H1 (cell line): ENCODE data around the gene SOSTDC1. TPM values are rescaled to one million over a fixed set of nuclear protein-coding genes. Genes with fewer than 3 reads are reported as not detected.

Source experiments
- CTCF ChIA-PET: fragments of 300-600 bp; sonication (Branson Sonifier 250); formaldehyde crosslinking; loops from one replicate; lab custom pipeline; 2021; ENCODE audit not compliant: partially characterized antibody; lab: Charles Lee
- POLR2A ChIA-PET: fragments of 300-600 bp; sonication (Branson Sonifier 250); formaldehyde crosslinking; loops from one replicate; lab custom pipeline; 2021; ENCODE audit warnings: inconsistent platforms; ENCODE audit not compliant: partially characterized antibody; lab: Charles Lee
- DNase-seq, 2 experiments: peaks; one replicate each; pipeline versions ENCODE4 v3.0.0 to v3.0.0-alpha.2; 2010 to 2022; ENCODE audit warnings: low spot score in 2 of 2, low read depth in 1 of 2, mixed read lengths in 1 of 2
- FAIRE-seq: peaks from 2 replicates; lab custom pipeline; 2011; peaks lifted over from hg19 to GRCh38; lab: Jason Lieb, UNC
- H2AFZ ChIP-seq: 2 replicates; pipeline ENCODE4 v1.8.1; 2012; ENCODE audit warnings: low read length, inconsistent platforms
- H2AK5ac ChIP-seq: 2 replicates; pipeline ENCODE4 v1.6.1; 2013; ENCODE audit warnings: low read depth, low read length
- H2BK120ac ChIP-seq: replicated peaks from 2 replicates; pipeline ENCODE3; 2013; ENCODE audit warnings: low read depth, low read length, inconsistent platforms
- H2BK12ac ChIP-seq: 2 replicates; pipeline ENCODE4 v1.6.1; 2013; ENCODE audit warnings: low read depth, low read length
- H2BK15ac ChIP-seq: 2 replicates; pipeline ENCODE4 v1.6.1; 2013; ENCODE audit warnings: low read length
- H2BK20ac ChIP-seq: 2 replicates; pipeline ENCODE4 v1.6.1; 2013; ENCODE audit warnings: low read length
- H2BK5ac ChIP-seq: 2 replicates; pipeline ENCODE4 v1.6.1; 2013; ENCODE audit warnings: low read depth, low read length
- H3K14ac ChIP-seq: 2 replicates; pipeline ENCODE4 v1.6.1; 2013; ENCODE audit warnings: inconsistent platforms; ENCODE audit not compliant: insufficient read length
- H3K18ac ChIP-seq: 2 replicates; pipeline ENCODE4 v1.6.1; 2013; ENCODE audit warnings: low read length; ENCODE audit errors: extremely low read depth
- H3K23ac ChIP-seq: 2 replicates; pipeline ENCODE4 v1.6.1; 2013; ENCODE audit warnings: inconsistent platforms; ENCODE audit not compliant: insufficient read length
- H3K23me2 ChIP-seq: 2 replicates; pipeline ENCODE4 v1.6.1; 2013; ENCODE audit warnings: low read depth, low read length
- H3K27ac ChIP-seq: 2 replicates; pipeline ENCODE4 v1.6.1; 2011; ENCODE audit warnings: low read depth, low read length, inconsistent platforms
- H3K27me3 ChIP-seq, 4 experiments: replicated peaks in 1 of 4; 1 replicate in 1 of 4; 2 replicates in 3 of 4; pipeline versions ENCODE4 v1.6.1 to v1.8.1; 2011 to 2013; ENCODE audit warnings: low read length in 3 of 4, mild to moderate bottlenecking in 3 of 4, inconsistent platforms in 2 of 4, mixed read lengths in 2 of 4, moderate library complexity in 1 of 4; ENCODE audit not compliant: control insufficient read depth in 3 of 4, insufficient read depth in 3 of 4; ENCODE audit errors: extremely low read depth in 1 of 4
- H3K36me3 ChIP-seq, 4 experiments: 2 replicates each; pipeline versions ENCODE4 v1.6.1 to v1.8.1; 2011 to 2013; ENCODE audit warnings: mild to moderate bottlenecking in 4 of 4, low read length in 3 of 4, moderate library complexity in 2 of 4, control low read depth in 1 of 4, inconsistent platforms in 1 of 4; ENCODE audit not compliant: insufficient read depth in 4 of 4, control insufficient read depth in 2 of 4
- H3K4ac ChIP-seq: replicated peaks from 2 replicates; pipeline ENCODE3; 2013; ENCODE audit warnings: low read length, low read depth, mixed read lengths, inconsistent platforms; ENCODE audit not compliant: insufficient read length
- H3K4me1 ChIP-seq, 4 experiments: replicated peaks in 1 of 4; 1 replicate in 1 of 4; 2 replicates in 3 of 4; pipeline versions ENCODE4 v1.6.1 to v1.8.1; 2011 to 2013; ENCODE audit warnings: low read length in 3 of 4, inconsistent platforms in 2 of 4, mixed read lengths in 1 of 4; ENCODE audit not compliant: insufficient read depth in 4 of 4, control insufficient read depth in 3 of 4
- H3K4me2 ChIP-seq, 2 experiments: 2 replicates each; pipeline versions ENCODE4 v1.6.1 to v1.8.1; 2011 to 2013; ENCODE audit warnings: low read depth in 2 of 2, low read length in 2 of 2, control low read depth in 1 of 2, inconsistent platforms in 1 of 2, mild to moderate bottlenecking in 1 of 2; ENCODE audit not compliant: insufficient read depth in 1 of 2
- H3K4me3 ChIP-seq, 4 experiments: fragments of 200-600, 300-600 bp in 1 of 4; sonication (generic), shearing (Covaris generic), sonication (Bioruptor Twin) in 1 of 4; 2 replicates each; pipeline versions ENCODE4 v1.5.1 to v1.8.1; 2011 to 2016; ENCODE audit warnings: low read length in 4 of 4, low read depth in 3 of 4, control low read depth in 2 of 4, inconsistent platforms in 2 of 4, mild to moderate bottlenecking in 2 of 4, mixed read lengths in 1 of 4, moderate library complexity in 1 of 4; ENCODE audit not compliant: insufficient read depth in 2 of 4; ENCODE audit errors: extremely low read depth in 1 of 4
- H3K56ac ChIP-seq: replicated peaks from 2 replicates; pipeline ENCODE3; 2013; ENCODE audit warnings: low read depth, mild to moderate bottlenecking, mixed read lengths, low read length, inconsistent platforms; ENCODE audit not compliant: insufficient read length
- H3K79me1 ChIP-seq: 2 replicates; pipeline ENCODE4 v1.6.1; 2013; ENCODE audit warnings: low read depth, low read length, control low read depth
- H3K79me2 ChIP-seq, 2 experiments: 2 replicates each; pipeline versions ENCODE4 v1.6.1 to v1.8.1; 2012 to 2013; ENCODE audit warnings: low read length in 2 of 2, mild to moderate bottlenecking in 2 of 2, inconsistent platforms in 1 of 2; ENCODE audit not compliant: insufficient read depth in 2 of 2, control insufficient read depth in 1 of 2
- H3K9ac ChIP-seq, 4 experiments: replicated peaks in 1 of 4; 1 replicate in 1 of 4; 2 replicates in 3 of 4; pipeline versions ENCODE4 v1.6.1 to v1.8.1; 2011 to 2013; ENCODE audit warnings: low read depth in 3 of 4, low read length in 3 of 4, control low read depth in 2 of 4, mild to moderate bottlenecking in 2 of 4, moderate library complexity in 2 of 4, inconsistent platforms in 1 of 4; ENCODE audit errors: extremely low read depth in 1 of 4
- H3K9me3 ChIP-seq, 2 experiments: 2 replicates each; pipeline versions ENCODE4 v1.6.1 to v1.8.1; 2012 to 2013; ENCODE audit warnings: mild to moderate bottlenecking in 2 of 2, moderate library complexity in 2 of 2, control low read depth in 1 of 2, inconsistent platforms in 1 of 2, low read depth in 1 of 2, low read length in 1 of 2, mixed read lengths in 1 of 2; ENCODE audit not compliant: insufficient read depth in 2 of 2
- H4K20me1 ChIP-seq, 2 experiments: replicated peaks in 1 of 2; 2 replicates each; pipeline versions ENCODE3 to v1.8.1; 2011 to 2013; ENCODE audit warnings: inconsistent platforms in 2 of 2, low read length in 2 of 2, mild to moderate bottlenecking in 1 of 2; ENCODE audit not compliant: insufficient read depth in 2 of 2, control insufficient read depth in 1 of 2
- H4K5ac ChIP-seq: 2 replicates; pipeline ENCODE4 v1.6.1; 2013; ENCODE audit warnings: low read length, low read depth, mixed read lengths, inconsistent platforms; ENCODE audit not compliant: insufficient read length
- H4K8ac ChIP-seq: 2 replicates; pipeline ENCODE4 v1.8.0; 2013; ENCODE audit warnings: mild to moderate bottlenecking, moderate library complexity, low read length, inconsistent platforms; ENCODE audit not compliant: insufficient read depth; ENCODE audit errors: extremely low read depth
- H4K91ac ChIP-seq: replicated peaks from 2 replicates; pipeline ENCODE3; 2013; ENCODE audit warnings: low read length, mixed read lengths, inconsistent platforms; ENCODE audit not compliant: insufficient read length
- EP300 ChIP-seq, 2 experiments: IDR thresholded peaks; 1 replicate in 1 of 2; 2 replicates in 1 of 2; pipeline ENCODE4 v1.6.1; 2011 to 2012; ENCODE audit warnings: low read depth in 2 of 2, low read length in 2 of 2, mild to moderate bottlenecking in 2 of 2, borderline replicate concordance in 1 of 2, inconsistent platforms in 1 of 2, moderate library complexity in 1 of 2
- EZH2 ChIP-seq: fragments of 200-600 bp; sonication (generic); IDR thresholded peaks from 2 replicates; pipeline ENCODE4 v1.7.1; 2012; ENCODE audit warnings: low read depth, mild to moderate bottlenecking, moderate library complexity, low read length, inconsistent platforms; ENCODE audit not compliant: severe bottlenecking
- GTF2F1 ChIP-seq: IDR thresholded peaks from 2 replicates; pipeline ENCODE4 v1.6.1; 2012; ENCODE audit warnings: low read depth, low read length, improper control_type of control experiment, borderline replicate concordance
- HDAC6 ChIP-seq: IDR thresholded peaks from one replicate; pipeline ENCODE4 v1.7.1; 2012; ENCODE audit warnings: low read depth, mild to moderate bottlenecking, inconsistent platforms, low read length, moderate library complexity
- KDM1A ChIP-seq: fragments of 200-600, 300-600 bp; sonication (generic); IDR thresholded peaks from 2 replicates; pipeline ENCODE4 v1.7.1; 2016; ENCODE audit warnings: mild to moderate bottlenecking, low read length, borderline replicate concordance
- PHF8 ChIP-seq: fragments of 200-600 bp; sonication (generic); conservative IDR thresholded peaks from 2 replicates; pipeline ENCODE4 v1.7.1; 2012; ENCODE audit warnings: low read depth, mild to moderate bottlenecking, inconsistent platforms, low read length, moderate library complexity
- POLR2A ChIP-seq, 2 experiments: IDR thresholded peaks; 1 replicate in 1 of 2; 2 replicates in 1 of 2; pipeline ENCODE4 v1.6.1; 2011; ENCODE audit warnings: low read depth in 2 of 2, low read length in 2 of 2, mild to moderate bottlenecking in 2 of 2; ENCODE audit errors: control extremely low read depth in 1 of 2
- POU5F1 ChIP-seq: IDR thresholded peaks from 2 replicates; pipeline ENCODE4 v1.6.1; 2011; ENCODE audit warnings: low read depth, mild to moderate bottlenecking, low read length, moderate library complexity
- WGBS, 2 experiments: shearing (Covaris generic) in 1 of 2; methylation state at CpG; one replicate each; pipeline versions ENCODE4 v1.1.6 to v1.1.7; 2013 to 2015; ENCODE audit warnings: low lambda C conversion rate in 2 of 2, mixed read lengths in 2 of 2, inconsistent platforms in 1 of 2, low coverage in 1 of 2, missing lambda C conversion rate in 1 of 2; ENCODE audit not compliant: insufficient replicate concordance in 2 of 2, insufficient coverage in 1 of 2, insufficient read length in 1 of 2; ENCODE audit errors: extremely low coverage in 1 of 2, missing lambda C conversion rate in 1 of 2; 5-methylcytosine and 5-hydroxymethylcytosine counted together
- polyA plus RNA-seq, 7 experiments: library from polyadenylated mRNA; depleted of rRNA in 3 of 7; stranded (reverse) in 5 of 7; unstranded in 2 of 7; fragments of >200 nt in 5 of 7; fragments of 200-250 nt in 2 of 7; gene quantifications; 1 replicate in 5 of 7; 2 replicates in 1 of 7; 4 replicates in 1 of 7; pipeline versions ENCODE4 v1.2.1 to v1.2.3, GENCODE V29; 2011 to 2013; ENCODE audit warnings: missing spikeins in 2 of 7, mixed read lengths in 2 of 7
- total RNA-seq: library from RNA; stranded (reverse); fragmentation: NEBNext Ultra II Directional; extraction: Animal tissue kit (Norgen Biotek cat#: 25700); gene quantifications from 2 replicates; pipeline ENCODE4 v1.2.1, GENCODE V29; 2021

The SOSTDC1 gene
- total and polyA plus RNA-seq, 2 of the 8 experiments (the other 6 are each of a cell fraction or from before 2014, with no cell fraction given), result 0.35 to 0.79 TPM

DNA sequence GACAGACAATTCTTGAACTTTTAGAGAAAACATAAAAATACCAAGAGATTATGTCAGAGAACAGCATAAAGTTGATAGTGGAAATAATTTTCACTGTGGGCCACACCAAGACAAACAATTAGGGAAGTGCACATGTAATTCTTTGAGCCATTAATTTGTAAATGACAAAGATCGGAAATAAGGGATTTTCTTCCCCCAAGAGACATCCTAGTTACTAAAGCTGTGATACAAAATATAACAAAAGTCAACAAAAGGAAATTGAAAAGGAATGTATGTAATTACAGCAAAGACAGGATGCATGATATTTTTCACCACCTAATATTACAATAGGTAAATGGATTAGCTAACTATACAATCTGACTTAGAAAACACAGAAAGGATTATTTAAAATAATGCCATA, 48.7 kb upstream of the SOSTDC1 start:
- H3K79me2 ChIP-seq, result no peaks in the 10 kb centered on the region
- H4K91ac ChIP-seq, result no peak overlapping the region
- ChIA-PET CTCF (interaction anchor here (0.6 to 1.2 kb wide), 2 partner anchors 36 to 40 kb away, joined by 3 read pairs; no protein-coding TSS in a partner anchor), POLR2A (no interaction called here)
- no peak overlapping the region for H3K9ac ChIP-seq
- no peaks in the 10 kb centered on the region; a peak in 1 of 7 replicates for H3K4me1 ChIP-seq
- H4K20me1 ChIP-seq, result no peaks in the 10 kb centered on the region
- no peak overlapping the region for H2AK5ac ChIP-seq
- no peak overlapping the region for H3K4ac ChIP-seq
- H4K8ac ChIP-seq, result no peak overlapping the region
- no peaks in the 10 kb centered on the region for H3K79me1 ChIP-seq
- no peak for FAIRE-seq
- no peak overlapping the region for H3K4me2 ChIP-seq
- H2AFZ ChIP-seq, result no peak overlapping the region
- no peak overlapping the region for H3K4me3 ChIP-seq
- no peak overlapping the region for H3K14ac ChIP-seq
- H3K27me3 ChIP-seq, result no peaks in the 10 kb centered on the region
- H3K36me3 ChIP-seq, result no peaks in the 10 kb centered on the region
- no peak overlapping the region for H2BK120ac ChIP-seq
- H3K27ac ChIP-seq, result no peak overlapping the region
- H2BK12ac ChIP-seq, result no peak overlapping the region
- H4K5ac ChIP-seq, result no peak overlapping the region
- no peak overlapping the region for H3K56ac ChIP-seq
- TF ChIP-seq HDAC6 (no peak), EP300 (IDR thresholded peaks at IDR 0.05; ENCODE audit: borderline replicate concordance in 1 of 2, low read depth in 2 of 2, low read length in 2 of 2) (no peak), KDM1A (no peak), PHF8 (no peak), EZH2 (no peak), POLR2A (IDR thresholded peaks at IDR 0.05; ENCODE audit: control extremely low read depth in 1 of 2, low read depth in 2 of 2, low read length in 2 of 2) (no peak), GTF2F1 (no peak), POU5F1 (no peak)
- no peak overlapping the region for H2BK5ac ChIP-seq
- DNase-seq, result no peak
- no peak overlapping the region for H3K23ac ChIP-seq
- H2BK15ac ChIP-seq, result no peak overlapping the region
- 86% methylated on average over 1 of the region's 1 CpG; no CpG with 5 or more reads in 1 of the 2 experiments for WGBS, 2 experiments
- no peaks in the 10 kb centered on the region for H3K23me2 ChIP-seq
- no peaks in the 10 kb centered on the region for H3K9me3 ChIP-seq
- no peak overlapping the region for H2BK20ac ChIP-seq
- H3K18ac ChIP-seq, result no peak overlapping the region
